Activated CD4-positive, alpha-beta T cell treated with anti-CD3 and anti-CD28 coated beads, Interleukin-2, amount 50 U/mL, for 16 hours (primary cell): ENCODE data around the gene SND1.
"Not testable (repeated sequence)": the region's sequence is repeated elsewhere in the genome, so short reads cannot be mapped to it uniquely, and the experiment has no call there.

Experiments
- DNase-seq: peaks from one replicate; pipeline ENCODE4 v3.0.0-alpha.2; 2020

Gene SND1

GRCh38 chr7:127653396-127653795, 1.4 kb downstream of the SND1 start:
- no peak for DNase-seq

GRCh38 chr7:127654404-127655394, 2.7 kb downstream of the SND1 start:
- peak; percentile 27 for DNase-seq

GRCh38 chr7:127655720-127656119, 3.7 kb downstream of the SND1 start:
- DNase-seq = no peak

GRCh38 chr7:127657500-127657899, 5.5 kb downstream of the SND1 start:
- DNase-seq = no peak

GRCh38 chr7:127658970-127659630, 7.1 kb downstream of the SND1 start:
- DNase-seq = no peak

GRCh38 chr7:127665922-127666321, 13.9 kb downstream of the SND1 start:
- no peak for DNase-seq

- no peak for DNase-seq
Observed at GRCh38 chr7:127666602-127667001, 14.6 kb downstream of the SND1 start.

GRCh38 chr7:127667017-127667670, 15.2 kb downstream of the SND1 start:
- DNase-seq = peak; percentile 50

- DNase-seq = no peak
Observed at GRCh38 chr7:127667759-127668530, 16.0 kb downstream of the SND1 start.

- no peak for DNase-seq
Observed at GRCh38 chr7:127671341-127671740, 19.3 kb downstream of the SND1 start.

- DNase-seq = no peak
Observed at GRCh38 chr7:127673902-127674301, 21.9 kb downstream of the SND1 start.

- no peak for DNase-seq
Observed at GRCh38 chr7:127674361-127674760, 22.4 kb downstream of the SND1 start.

- DNase-seq = not testable (repeated sequence)
Observed at GRCh38 chr7:127674923-127675322, 22.9 kb downstream of the SND1 start.

- DNase-seq = no peak
Observed at GRCh38 chr7:127675721-127676120, 23.7 kb downstream of the SND1 start.

- DNase-seq = no peak
Observed at GRCh38 chr7:127677433-127678230, 25.6 kb downstream of the SND1 start.

GRCh38 chr7:127678337-127678736, 26.3 kb downstream of the SND1 start:
- DNase-seq = no peak

GRCh38 chr7:127678947-127679346, 27.0 kb downstream of the SND1 start:
- DNase-seq = peak; percentile 52

- no peak for DNase-seq
Observed at GRCh38 chr7:127680983-127681382, 29.0 kb downstream of the SND1 start.

GRCh38 chr7:127682140-127682539, 30.1 kb downstream of the SND1 start:
- DNase-seq = no peak

- DNase-seq = no peak
Observed at GRCh38 chr7:127683776-127684681, 32.0 kb downstream of the SND1 start.
